Adrenal gland (tissue), 12 donors: ENCODE results near the gene YPEL2. TPM values are rescaled to one million over a fixed set of nuclear protein-coding genes. Genes with fewer than 3 reads are reported as not detected.

Source experiments
- DNase-seq, 7 donors: peaks; one replicate each; pipeline ENCODE4 v3.0.0-alpha.2; 2019 to 2020
- H3K27ac ChIP-seq, 5 donors: fragments of 200-600 bp; sonication (generic) in 4 of 5; 1 replicate in 3 of 5; 2 replicates in 2 of 5; pipeline versions ENCODE4 v1.5.1 to v1.8.0; 2016 to 2020; ENCODE audit warnings: mild to moderate bottlenecking in 1 of 5
- H3K27me3 ChIP-seq: fragments of 200-600 bp; 2 replicates; pipeline ENCODE4 v1.8.0; 2021
- H3K36me3 ChIP-seq, 2 donors: fragments of 200-600 bp; replicated peaks in 1 of 2; 1 replicate in 1 of 2; 2 replicates in 1 of 2; pipeline versions ENCODE4 v1.5.1 to v1.8.0; 2018 to 2022
- H3K4me1 ChIP-seq, 2 donors: fragments of 200-600 bp; replicated peaks in 1 of 2; 1 replicate in 1 of 2; 2 replicates in 1 of 2; pipeline versions ENCODE4 v1.5.1 to v1.8.0; 2018 to 2021
- H3K4me3 ChIP-seq, 4 donors: fragments of 200-600 bp; sonication (generic) in 3 of 4; one replicate each; pipeline ENCODE4 v1.5.1; 2016 to 2018
- H3K9me3 ChIP-seq, 3 donors: fragments of 200-600 bp; sonication (generic) in 1 of 3; replicated peaks in 1 of 3; 1 replicate in 2 of 3; 2 replicates in 1 of 3; pipeline versions ENCODE4 v1.5.1 to v1.8.0; 2016 to 2021
- CTCF ChIP-seq, 6 experiments: fragments of 450-650 bp in 4 of 6; fragments of 200-600 bp in 2 of 6; sonication (generic) in 1 of 6; IDR thresholded peaks; 1 replicate in 5 of 6; 2 replicates in 1 of 6; pipeline versions ENCODE4 v1.5.1 to v1.8.0; 2016 to 2021; ENCODE audit warnings: antibody characterized with exemption in 6 of 6, mild to moderate bottlenecking in 2 of 6, moderate library complexity in 1 of 6
- POLR2A ChIP-seq, 2 donors: fragments of 450-650 bp; IDR thresholded peaks; one replicate each; pipeline ENCODE4 v1.6.1; 2017; ENCODE audit warnings: antibody characterized with exemption in 2 of 2, mild to moderate bottlenecking in 2 of 2, moderate library complexity in 1 of 2
- WGBS, 4 donors: extraction: QIAGEN DNeasy Blood & Tissue Kit in 2 of 4; methylation state at CpG; one replicate each; pipeline versions ENCODE4 v1.1.5 to v1.1.7; 2013 to 2017; 5-methylcytosine and 5-hydroxymethylcytosine counted together
- intact Hi-C, 2 donors: fragments of 100-400 bp; cut with DNase I; formaldehyde crosslinking; loops; one replicate each; pipeline versions ENCODE4 v1.14.1 to v1.15.0; 2022 to 2023
- polyA plus RNA-seq, 3 donors: library from polyadenylated mRNA; stranded (reverse); fragments of 200-250 nt in 2 of 3; fragments of 350-450 nt in 1 of 3; fragmentation: Illumina TruSeq in 1 of 3; extraction: RNeasy Lipid Tissue Mini Kit (QIAGEN cat#74804) in 1 of 3; gene quantifications; one replicate each; pipeline ENCODE4 v1.2.3, GENCODE V29; 2013 to 2014
- total RNA-seq, 9 donors: library from RNA; depleted of rRNA in 4 of 9; stranded (reverse); fragments of >200 nt in 4 of 9; fragments of 120-200 nt in 1 of 9; fragmentation: NEBNext Ultra II Directional in 1 of 9; extraction: Animal tissue kit (Norgen Biotek cat#: 25700) in 1 of 9; gene quantifications; one replicate each; pipeline versions ENCODE4 v1.1.0 to v1.2.4, GENCODE V29; 2013 to 2023
- donor health status: healthy with polysubstance abuse.
- donor health status: Bipolar disorder and iron deficiency.
- donor health status: DM: yes; HTN: yes; CAD: no.
- donor health status: DM: no; HTN: no; CAD: no.
- donor health status: DM: no; HTN: no; CAD: no.
- donor health status: DM: yes; HTN: yes; CAD: no.

The YPEL2 gene
- total and polyA plus RNA-seq, 12 donors = 5.8 to 33.5 (median 18.3) TPM

GRCh38 chr17:59413014-59413766 is 81.7 kb downstream of the YPEL2 start:
- H3K27ac ChIP-seq = no peak overlapping the region
- TF ChIP-seq POLR2A (IDR thresholded peaks at IDR 0.05) (no peak), CTCF (IDR thresholded peaks at IDR 0.05) (no peak)

GRCh38 chr17:59415397-59415796 is 83.9 kb downstream of the YPEL2 start:
- Histone ChIP-seq H3K27ac (no peak overlapping the region), H3K4me1 (no peaks in the 10 kb centered on the region), H3K36me3 (no peaks in the 10 kb centered on the region), H3K27me3 (no peaks in the 10 kb centered on the region), H3K9me3 (no peaks in the 10 kb centered on the region), H3K4me3 (no peak overlapping the region)
- no peak for DNase-seq
- WGBS, 4 donors = 65 to 76% (median 72%) methylated on average over 5 of the region's 5 CpGs
- intact Hi-C loops = loop anchor here in 1 of 2 donors (5.0 kb wide), 1 partner anchor 78 kb away; no protein-coding TSS in a partner anchor
- TF ChIP-seq CTCF (IDR thresholded peaks at IDR 0.05) (no peak), POLR2A (IDR thresholded peaks at IDR 0.05) (no peak)

More at GRCh38 chr17:59413014-59413766, 81.7 kb downstream of the YPEL2 start:
- H3K27me3 ChIP-seq = no peaks in the 10 kb centered on the region
- 66 to 82% (median 71%) methylated on average over 8 of the region's 8 CpGs for WGBS, 4 donors
- intact Hi-C loops = no loop called here
- no peaks in the 10 kb centered on the region for H3K9me3 ChIP-seq
- H3K4me1 ChIP-seq = no peaks in the 10 kb centered on the region
- no peak overlapping the region for H3K4me3 ChIP-seq
- no peaks in the 10 kb centered on the region for H3K36me3 ChIP-seq
- DNase-seq = no peak

GRCh38 chr17:59416184-59416583 is 84.7 kb downstream of the YPEL2 start:
- H3K4me3 ChIP-seq = no peak overlapping the region
- H3K4me1 ChIP-seq = peaks cover 0 to 1% of the 10 kb centered on the region in 2 donors
- DNase-seq = no peak
- H3K27ac ChIP-seq = no peak overlapping the region
- no peaks in the 10 kb centered on the region for H3K27me3 ChIP-seq
- TF ChIP-seq CTCF (IDR thresholded peaks at IDR 0.05) (no peak), POLR2A (IDR thresholded peaks at IDR 0.05) (no peak)
- no peaks in the 10 kb centered on the region for H3K36me3 ChIP-seq
- WGBS, 4 donors = 75 to 89% (median 86%) methylated on average over 4 of the region's 4 CpGs
- no peaks in the 10 kb centered on the region for H3K9me3 ChIP-seq
- intact Hi-C loops = loop anchor here in 1 of 2 donors (5.0 kb wide), 1 partner anchor 79 kb away; no protein-coding TSS in a partner anchor

GRCh38 chr17:59417452-59417851 is 86.0 kb downstream of the YPEL2 start:
- Histone ChIP-seq H3K4me1 (peaks cover 0 to 3% of the 10 kb centered on the region in 2 donors), H3K9me3 (no peaks in the 10 kb centered on the region), H3K36me3 (no peaks in the 10 kb centered on the region), H3K4me3 (no peak overlapping the region), H3K27ac (no peak overlapping the region), H3K27me3 (no peaks in the 10 kb centered on the region)
- WGBS, 4 donors = 84 to 91% (median 91%) methylated on average over 12 of the region's 12 CpGs
- TF ChIP-seq POLR2A (IDR thresholded peaks at IDR 0.05) = no peak
- TF ChIP-seq CTCF (IDR thresholded peaks at IDR 0.05) = no peak
- DNase-seq = no peak
- intact Hi-C loops = loop anchor here in 1 of 2 donors (5.0 kb wide), 1 partner anchor 80 kb away; no protein-coding TSS in a partner anchor
